Thyroid gland (tissue), 4 donors: ENCODE results near the gene CLIP1.

Experiments used
- CTCF ChIP-seq, 6 experiments: fragments of 200-600 bp in 3 of 6; fragments of 450-650 bp in 3 of 6; sonication (generic) in 3 of 6; IDR thresholded peaks; one replicate each; pipeline ENCODE4 v1.5.1; 2016 to 2019; ENCODE audit warnings: antibody characterized with exemption in 6 of 6, mild to moderate bottlenecking in 2 of 6, inconsistent platforms in 1 of 6, moderate library complexity in 1 of 6
- POLR2A ChIP-seq, 2 donors: fragments of 450-650 bp; IDR thresholded peaks; one replicate each; pipeline ENCODE4 v1.6.1; 2017; ENCODE audit warnings: antibody characterized with exemption in 2 of 2, mild to moderate bottlenecking in 2 of 2, moderate library complexity in 1 of 2

DNA sequence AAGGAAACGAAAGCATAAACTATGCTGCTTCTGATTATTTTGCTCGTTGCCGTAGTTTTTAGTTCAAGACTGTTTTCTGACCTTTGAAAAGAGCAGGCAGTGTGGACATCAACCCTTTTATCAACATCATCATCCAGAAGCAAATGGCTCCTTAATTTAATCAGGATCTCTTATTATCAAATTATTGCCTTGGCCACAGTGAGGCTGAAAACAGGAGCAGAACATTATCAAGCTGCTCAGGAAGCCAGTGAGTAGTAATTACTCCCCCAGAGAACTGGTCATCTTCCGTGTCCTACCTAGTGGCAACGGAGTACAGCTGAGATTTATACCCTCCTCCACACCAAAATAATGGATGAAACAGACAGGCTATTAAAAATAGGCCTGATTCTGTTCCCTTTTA, 194.4 kb downstream of the CLIP1 start:
- TF ChIP-seq POLR2A (IDR thresholded peaks at IDR 0.05): no peak
- TF ChIP-seq CTCF (IDR thresholded peaks at IDR 0.05): no peak
